Measurements from ENCODE around the gene C11orf87.

The C11orf87 gene

GRCh38 chr11:109421981-109422869, at the start of gene C11orf87:
Gene C11orf87, plus strand, starts transcription at chr11:109422190. Its CDS starts 1,444 bp downstream, at chr11:109423634.
- DNase-seq (ENCODE audit: low read depth): no peak
- H3K4me3 ChIP-seq (ENCODE audit: control insufficient read depth, low read depth, low read length): peak within 1 kb of the TSS; percentile 24
- TF ChIP-seq CTCF (conservative IDR thresholded peaks at IDR 0.05; ENCODE audit: control insufficient read depth, insufficient read depth, low read depth, low read length): no peak

- DNase-seq (ENCODE audit: low read depth): no peak
- no peak for TF ChIP-seq CTCF (conservative IDR thresholded peaks at IDR 0.05; ENCODE audit: control insufficient read depth, insufficient read depth, low read depth, low read length)
- H3K4me3 ChIP-seq (ENCODE audit: control insufficient read depth, low read depth, low read length): no peak overlapping the region
These were observed 48.0 kb upstream of the C11orf87 start for GRCh38 chr11:109374032-109374431.

- no peak for DNase-seq (ENCODE audit: low read depth)
- no peak overlapping the region for H3K4me3 ChIP-seq (ENCODE audit: control insufficient read depth, low read depth, low read length)
- TF ChIP-seq CTCF (conservative IDR thresholded peaks at IDR 0.05; ENCODE audit: control insufficient read depth, insufficient read depth, low read depth, low read length): no peak
These were observed 47.5 kb upstream of the C11orf87 start for GRCh38 chr11:109374441-109374840.

GRCh38 chr11:109377039-109377742, 44.8 kb upstream of the C11orf87 start:
- no peak for DNase-seq (ENCODE audit: low read depth)
- H3K4me3 ChIP-seq (ENCODE audit: control insufficient read depth, low read depth, low read length): no peak overlapping the region
- TF ChIP-seq CTCF (conservative IDR thresholded peaks at IDR 0.05; ENCODE audit: control insufficient read depth, insufficient read depth, low read depth, low read length): no peak

GRCh38 chr11:109378034-109378433, 44.0 kb upstream of the C11orf87 start:
- DNase-seq (ENCODE audit: low read depth): no peak
- no peak overlapping the region for H3K4me3 ChIP-seq (ENCODE audit: control insufficient read depth, low read depth, low read length)
- no peak for TF ChIP-seq CTCF (conservative IDR thresholded peaks at IDR 0.05; ENCODE audit: control insufficient read depth, insufficient read depth, low read depth, low read length)

- TF ChIP-seq CTCF (conservative IDR thresholded peaks at IDR 0.05; ENCODE audit: control insufficient read depth, insufficient read depth, low read depth, low read length): no peak
- no peak overlapping the region for H3K4me3 ChIP-seq (ENCODE audit: control insufficient read depth, low read depth, low read length)
- no peak for DNase-seq (ENCODE audit: low read depth)
These were observed 38.7 kb upstream of the C11orf87 start for GRCh38 chr11:109383306-109383705.

Measured in fibroblast of mammary gland (primary cell).